ENCODE measurements around the gene ZDHHC11.
"Not testable (repeated sequence)": the region's sequence is repeated elsewhere in the genome, so short reads cannot be mapped to it uniquely, and the experiment has no call there.

DNA sequence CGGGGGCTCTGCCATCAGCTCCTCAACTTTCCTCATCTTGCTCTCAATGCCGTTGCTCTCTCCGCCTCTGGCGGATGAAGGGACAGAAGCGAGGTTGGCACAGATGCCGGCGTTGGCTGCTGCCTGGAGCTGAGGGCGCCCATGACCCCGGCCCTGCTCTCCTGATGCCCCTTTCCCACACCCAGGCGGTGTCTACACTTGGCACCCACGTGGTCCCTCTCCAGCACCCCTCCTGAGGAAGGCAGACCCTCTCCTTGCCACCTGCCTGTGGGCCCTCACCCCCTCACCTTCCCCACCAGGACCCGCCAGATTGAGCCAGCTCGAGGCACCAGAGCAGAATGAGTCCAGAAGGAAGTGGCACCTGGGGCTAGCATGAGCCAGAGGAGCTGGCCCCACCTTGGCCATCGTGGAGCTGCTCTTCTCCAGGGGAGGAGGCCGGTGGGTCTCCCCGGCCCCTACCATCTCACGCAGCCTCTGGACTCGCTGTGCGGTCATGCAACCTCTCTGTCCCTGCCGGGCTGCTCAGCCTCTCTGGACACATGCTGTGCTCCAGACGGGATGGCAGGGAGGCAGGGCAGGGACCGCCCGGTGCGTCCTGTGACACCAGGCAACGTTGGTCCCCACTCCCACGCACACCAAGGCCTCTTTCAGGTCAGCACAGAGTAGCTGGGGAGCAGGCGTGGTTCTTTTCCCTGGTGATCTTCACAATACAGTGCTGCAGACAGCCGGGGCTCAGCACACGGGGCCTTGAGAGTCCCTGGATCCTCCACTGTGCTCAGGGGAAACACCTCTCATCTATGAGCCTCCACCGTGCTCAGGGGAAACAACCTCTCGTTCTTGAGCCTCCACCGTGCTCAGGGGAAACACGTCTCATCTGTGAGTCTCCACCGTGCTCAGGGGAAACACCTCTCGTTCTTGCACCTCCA lies 4.8 kb downstream of the ZDHHC11 start:
- TF ChIP-seq POLR2A (IDR thresholded peaks at IDR 0.05): not testable (repeated sequence)
- TF ChIP-seq, protein P1, sequence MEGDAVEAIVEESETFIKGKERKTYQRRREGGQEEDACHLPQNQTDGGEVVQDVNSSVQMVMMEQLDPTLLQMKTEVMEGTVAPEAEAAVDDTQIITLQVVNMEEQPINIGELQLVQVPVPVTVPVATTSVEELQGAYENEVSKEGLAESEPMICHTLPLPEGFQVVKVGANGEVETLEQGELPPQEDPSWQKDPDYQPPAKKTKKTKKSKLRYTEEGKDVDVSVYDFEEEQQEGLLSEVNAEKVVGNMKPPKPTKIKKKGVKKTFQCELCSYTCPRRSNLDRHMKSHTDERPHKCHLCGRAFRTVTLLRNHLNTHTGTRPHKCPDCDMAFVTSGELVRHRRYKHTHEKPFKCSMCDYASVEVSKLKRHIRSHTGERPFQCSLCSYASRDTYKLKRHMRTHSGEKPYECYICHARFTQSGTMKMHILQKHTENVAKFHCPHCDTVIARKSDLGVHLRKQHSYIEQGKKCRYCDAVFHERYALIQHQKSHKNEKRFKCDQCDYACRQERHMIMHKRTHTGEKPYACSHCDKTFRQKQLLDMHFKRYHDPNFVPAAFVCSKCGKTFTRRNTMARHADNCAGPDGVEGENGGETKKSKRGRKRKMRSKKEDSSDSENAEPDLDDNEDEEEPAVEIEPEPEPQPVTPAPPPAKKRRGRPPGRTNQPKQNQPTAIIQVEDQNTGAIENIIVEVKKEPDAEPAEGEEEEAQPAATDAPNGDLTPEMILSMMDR (IDR thresholded peaks at IDR 0.05): not testable (repeated sequence)
